Lower leg skin (tissue), 3 donors: ENCODE measurements around the gene NTRK2.

ENCODE experiments used
- CTCF ChIP-seq, 3 donors: fragments of 450-650 bp; IDR thresholded peaks; one replicate each; pipeline ENCODE4 v1.5.1; 2016; ENCODE audit warnings: antibody characterized with exemption in 3 of 3, mild to moderate bottlenecking in 3 of 3, moderate library complexity in 2 of 3
- POLR2A ChIP-seq, 2 donors: fragments of 450-650 bp; IDR thresholded peaks; one replicate each; pipeline ENCODE4 v1.6.1; 2016 to 2017; ENCODE audit warnings: antibody characterized with exemption in 2 of 2, mild to moderate bottlenecking in 1 of 2, moderate library complexity in 1 of 2

GRCh38 chr9:84694248-84694647, 24.7 kb downstream of the NTRK2 start:
- TF ChIP-seq CTCF (IDR thresholded peaks at IDR 0.05) (no peak), POLR2A (IDR thresholded peaks at IDR 0.05) (no peak)
